Measurements from ENCODE around the gene HMCN2.

HMCN2 gene

DNA sequence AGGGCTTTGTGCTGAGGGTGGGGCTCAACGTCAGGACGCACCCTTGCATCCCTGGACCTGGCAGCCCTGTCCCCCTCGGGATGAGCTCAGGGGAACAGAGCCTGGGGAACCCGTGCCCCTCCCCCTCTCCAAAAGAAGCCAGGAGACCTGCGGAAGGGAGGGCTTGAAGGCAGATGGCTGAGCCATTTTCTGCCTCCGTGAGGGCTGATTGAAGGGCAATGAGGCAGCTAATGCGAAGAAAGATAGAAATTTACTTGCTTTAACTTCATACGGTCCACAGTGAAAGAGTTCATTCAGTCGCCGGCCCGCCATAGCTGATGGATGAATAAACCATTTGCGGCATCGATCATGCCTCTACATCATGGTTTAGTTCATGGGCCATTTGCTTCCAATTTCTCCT, 208.0 kb downstream of the HMCN2 start:
- no peak for DNase-seq

DNA sequence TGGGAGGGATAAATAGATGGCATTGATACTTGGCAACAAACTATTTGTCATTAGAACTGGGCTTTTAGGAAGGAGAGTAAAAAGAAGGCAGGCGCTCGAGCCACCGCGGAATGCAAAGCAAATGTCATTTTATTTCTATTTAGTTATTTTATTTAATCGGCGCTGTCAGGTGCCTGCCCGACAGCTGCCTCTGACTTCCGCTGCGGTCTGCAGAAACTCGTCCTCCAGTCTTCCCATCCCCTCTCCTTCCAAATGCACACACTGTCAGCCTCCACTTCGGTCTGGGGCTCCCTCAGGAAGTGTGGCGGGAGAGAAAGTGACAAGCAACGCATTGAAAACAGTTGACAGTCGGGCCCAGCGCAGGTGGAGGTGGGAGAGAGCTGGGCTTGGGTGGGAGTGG, 208.5 kb downstream of the HMCN2 start:
- DNase-seq: no peak

DNA sequence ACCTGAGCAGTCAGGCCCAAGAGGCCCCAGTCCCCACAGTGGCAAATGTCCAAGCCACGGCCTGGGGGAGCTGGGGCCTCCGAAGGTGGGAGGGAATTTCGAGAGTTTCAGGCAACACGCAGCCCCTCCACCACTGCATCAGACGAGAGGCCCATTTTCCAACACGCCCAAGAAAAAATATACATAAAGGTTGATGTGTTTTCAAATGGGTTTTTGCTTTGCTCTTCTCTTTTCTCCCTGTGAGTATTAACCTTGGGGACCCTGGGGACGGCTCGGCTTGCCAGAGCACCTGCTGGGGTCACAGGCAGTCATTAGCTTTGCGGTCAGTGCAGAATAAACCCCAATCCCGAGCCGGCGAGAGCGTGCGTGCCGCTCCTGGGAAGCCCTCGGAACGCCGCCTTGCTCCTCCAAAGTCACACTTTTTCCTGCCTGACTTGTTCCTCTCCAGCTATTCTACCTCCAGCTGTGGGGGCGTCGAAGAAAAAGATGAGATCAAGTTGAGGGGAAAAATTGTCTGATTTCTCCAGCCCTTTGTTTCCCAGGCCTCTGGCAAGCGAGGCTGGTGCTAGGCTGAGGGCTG, 210.7 kb downstream of the HMCN2 start:
- DNase-seq: no peak

DNA sequence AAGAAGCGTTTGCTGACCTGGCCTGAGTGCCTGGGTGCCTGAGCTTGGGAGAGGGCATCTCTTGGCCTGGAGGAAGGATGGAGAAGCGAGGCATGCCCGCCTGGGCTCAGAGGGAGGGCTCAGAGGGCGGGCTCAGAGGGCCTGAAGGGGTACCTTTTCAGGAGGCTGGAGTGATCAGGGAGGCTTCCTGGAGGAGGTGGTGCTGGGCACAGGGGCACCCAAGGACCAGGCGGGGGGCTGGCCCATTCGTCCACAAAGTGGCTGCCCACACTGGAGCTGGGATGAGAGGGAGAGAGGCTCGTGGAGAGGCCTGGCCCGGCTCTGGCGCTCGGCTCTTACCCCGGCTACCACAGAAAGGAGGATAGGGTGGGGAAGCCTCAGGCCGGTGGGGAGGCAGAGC, 212.0 kb downstream of the HMCN2 start:
- no peak for DNase-seq

DNA sequence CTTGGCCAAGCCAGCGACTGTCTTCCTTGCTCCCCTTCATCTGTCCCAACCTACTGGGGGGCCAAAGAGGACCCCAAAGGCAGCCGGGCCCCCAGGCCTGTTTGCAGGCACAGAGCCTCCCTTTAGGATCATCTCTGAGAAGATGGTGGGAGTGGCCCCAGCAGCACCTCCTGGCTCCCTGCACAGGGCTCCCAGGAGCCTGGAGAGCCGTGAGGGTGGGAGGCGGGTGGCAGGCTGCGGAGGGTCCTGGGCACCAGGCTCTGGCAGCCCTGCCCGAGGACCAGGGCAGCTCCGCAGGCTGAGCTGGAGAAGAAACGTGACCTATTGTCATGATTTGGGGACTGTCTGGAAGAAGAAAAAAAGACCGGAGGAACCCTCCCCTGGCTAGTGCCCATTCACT, 212.6 kb downstream of the HMCN2 start:
- no peak for DNase-seq

DNA sequence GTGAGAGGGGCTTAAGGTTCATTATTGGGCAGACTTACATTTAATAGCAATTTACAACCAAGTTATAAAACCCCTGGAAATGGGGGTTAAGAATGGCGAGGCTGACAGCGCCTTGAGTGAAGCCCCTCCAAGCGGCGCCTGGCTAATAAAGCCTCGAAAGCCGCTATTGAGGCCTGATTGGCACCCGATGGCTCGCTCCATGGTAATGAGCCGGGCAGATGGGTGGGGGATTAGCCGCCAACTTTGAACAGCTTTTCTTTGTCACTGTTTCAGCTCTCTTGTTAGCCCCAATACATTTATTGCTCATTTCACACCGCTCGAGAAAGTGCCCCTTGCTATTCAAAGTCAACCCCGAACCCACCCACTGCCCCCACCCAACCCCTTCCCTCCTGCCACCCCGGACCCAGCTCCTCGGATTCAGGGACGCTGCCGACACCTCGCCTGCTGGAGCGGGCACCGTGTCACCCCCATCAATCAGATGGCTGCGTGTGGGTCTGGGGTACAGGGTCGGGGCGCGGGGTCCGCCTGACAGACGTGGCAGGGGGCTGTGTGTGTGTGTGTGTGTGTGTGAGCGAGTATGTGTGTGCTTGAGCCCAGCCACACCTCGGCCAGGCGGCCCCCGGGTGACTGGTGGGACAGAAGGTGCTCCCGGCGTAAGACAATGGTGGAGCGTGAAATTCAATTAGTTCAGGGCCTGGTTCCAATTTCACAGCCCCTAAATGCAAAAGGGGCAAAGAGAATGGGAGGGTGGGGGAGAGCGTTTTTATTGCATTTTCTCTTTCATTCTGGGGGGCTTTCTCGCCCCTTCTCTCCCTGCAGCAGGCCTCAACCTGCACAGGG, 213.4 kb downstream of the HMCN2 start:
- DNase-seq: no peak

DNA sequence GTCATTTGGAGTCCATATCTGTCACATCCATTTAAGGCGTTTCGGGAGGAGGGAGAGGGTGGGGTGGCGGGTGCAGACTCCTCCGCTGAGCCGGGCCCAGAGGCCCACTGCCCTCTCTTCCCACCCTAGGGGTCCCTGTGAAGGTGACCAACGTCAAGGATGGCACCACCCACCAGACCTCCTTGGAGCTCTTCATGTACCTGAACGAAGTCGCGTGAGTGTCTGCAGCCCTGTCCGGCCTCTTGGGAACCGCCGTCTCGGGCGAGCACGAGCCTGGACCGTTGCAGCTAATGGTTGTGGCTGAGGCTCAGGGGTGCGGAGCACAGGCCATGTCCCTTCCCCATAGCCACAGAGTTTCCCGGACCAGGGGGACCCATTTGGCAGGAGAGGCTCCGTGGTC, 214.0 kb downstream of the HMCN2 start:
- no peak for DNase-seq

DNA sequence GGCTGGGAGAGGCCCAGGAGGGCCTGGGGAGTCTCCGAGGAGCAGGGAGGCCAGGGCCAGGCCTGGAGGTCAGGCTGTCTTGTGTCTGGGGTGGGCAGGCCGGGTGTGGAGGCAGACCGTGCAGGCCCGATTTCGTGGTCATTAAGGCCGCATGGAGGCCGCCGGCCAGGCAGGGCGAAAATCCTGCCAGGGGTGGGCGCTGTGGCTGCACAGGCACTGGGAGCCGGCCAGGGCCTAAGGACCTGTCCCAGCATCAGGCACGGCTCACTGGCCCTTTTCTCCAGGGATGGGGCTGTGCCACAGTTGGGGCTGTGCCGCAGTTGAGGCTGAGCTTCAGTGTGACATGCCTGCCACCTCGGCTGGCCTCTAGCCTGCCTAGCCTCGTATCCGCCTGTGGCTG, 215.1 kb downstream of the HMCN2 start:
- no peak for DNase-seq

DNA sequence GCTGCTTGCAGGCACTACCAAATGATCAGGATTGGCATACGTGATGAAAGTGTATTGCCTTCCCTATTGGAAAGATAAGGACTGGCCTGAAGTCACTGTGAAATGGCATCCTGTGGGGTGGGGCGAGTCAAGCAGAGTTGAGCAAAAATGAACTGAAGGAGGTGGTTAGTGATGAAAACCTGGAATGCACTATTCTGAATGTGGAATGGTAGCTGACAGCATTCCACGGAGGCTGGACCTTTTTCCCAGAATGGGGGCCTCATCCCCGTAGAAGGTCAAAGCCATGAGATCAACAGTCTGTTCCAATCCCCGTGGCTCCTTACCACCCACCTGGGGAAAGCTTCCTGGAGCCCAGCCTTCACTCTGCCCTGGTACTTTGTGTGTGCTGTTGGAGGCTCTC, 216.9 kb downstream of the HMCN2 start:
- DNase-seq: peak; percentile 16

DNA sequence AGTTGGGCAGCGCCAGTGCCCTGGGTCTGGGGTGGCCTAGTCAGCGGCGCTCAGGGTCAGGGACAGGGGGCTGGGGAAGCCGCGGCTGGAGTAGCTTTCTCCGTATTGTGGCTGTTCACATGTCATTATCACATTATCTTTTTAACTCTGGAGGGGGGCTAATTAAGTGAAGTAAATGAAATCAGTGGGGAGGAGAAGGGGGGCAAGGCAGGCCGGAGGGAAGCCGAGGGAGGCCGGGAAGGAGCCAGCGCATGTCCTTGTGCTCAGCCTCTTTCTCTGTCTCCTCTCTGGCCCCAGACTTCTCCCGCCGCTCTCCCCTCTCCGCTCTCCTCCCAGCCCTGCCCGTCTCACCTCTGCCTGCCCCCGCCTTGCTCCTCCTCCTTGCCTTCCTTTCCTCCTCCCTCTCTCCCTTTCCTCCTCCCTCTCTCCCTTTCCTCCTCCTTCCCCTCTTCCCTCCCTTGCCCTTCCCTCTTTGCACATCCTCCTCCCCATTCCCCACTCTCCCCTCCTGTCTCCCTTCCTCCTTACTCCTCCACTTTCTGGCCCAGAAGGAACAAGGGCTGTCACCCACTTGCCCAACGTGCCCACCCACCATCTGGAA, 217.9 kb downstream of the HMCN2 start:
- no peak for DNase-seq
